GM10847 (cell line): ENCODE results near the gene CDH16.

ENCODE experiments used
- POLR2A ChIP-seq: IDR thresholded peaks from 2 replicates; pipeline ENCODE4 v1.6.1; 2011; ENCODE audit not compliant: insufficient read length; ENCODE audit errors: extremely low read depth

CDH16 gene

DNA sequence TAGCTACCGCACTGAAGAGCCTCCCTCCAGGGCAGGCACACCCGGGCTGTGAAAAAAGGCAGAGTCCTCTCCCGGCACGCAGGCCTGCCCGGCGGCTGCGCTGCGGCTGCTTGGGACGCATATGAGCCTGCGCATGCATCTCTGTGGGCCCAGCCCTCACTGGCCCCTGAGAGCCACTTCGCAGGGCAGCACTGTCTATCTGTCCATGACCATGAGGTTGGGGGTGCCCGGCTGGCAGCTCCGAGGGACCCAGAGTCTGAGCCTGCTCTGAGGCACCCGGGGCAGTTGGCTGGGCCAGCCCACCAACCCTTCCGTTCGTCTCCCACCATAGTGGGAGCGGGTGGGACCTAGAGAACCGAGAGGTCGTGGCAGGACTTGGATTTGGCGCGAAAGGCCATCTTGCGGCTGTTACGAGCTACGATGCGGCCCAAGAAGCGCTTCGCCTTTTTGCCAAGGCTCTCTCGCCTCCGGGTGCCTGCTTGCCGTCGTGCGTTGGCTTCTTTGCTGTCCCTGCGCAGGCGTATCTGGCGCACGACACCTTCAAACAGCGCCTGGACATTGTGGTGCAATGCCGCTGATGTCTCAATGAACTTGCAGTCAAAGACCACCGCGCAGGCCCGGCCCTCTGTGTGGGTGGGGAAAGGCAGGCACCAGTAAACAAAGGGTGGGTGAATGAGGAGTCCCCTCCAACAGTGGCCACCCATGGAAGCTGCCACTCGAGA is 3.2 kb upstream of the CDH16 start:
- no peak for TF ChIP-seq POLR2A

DNA sequence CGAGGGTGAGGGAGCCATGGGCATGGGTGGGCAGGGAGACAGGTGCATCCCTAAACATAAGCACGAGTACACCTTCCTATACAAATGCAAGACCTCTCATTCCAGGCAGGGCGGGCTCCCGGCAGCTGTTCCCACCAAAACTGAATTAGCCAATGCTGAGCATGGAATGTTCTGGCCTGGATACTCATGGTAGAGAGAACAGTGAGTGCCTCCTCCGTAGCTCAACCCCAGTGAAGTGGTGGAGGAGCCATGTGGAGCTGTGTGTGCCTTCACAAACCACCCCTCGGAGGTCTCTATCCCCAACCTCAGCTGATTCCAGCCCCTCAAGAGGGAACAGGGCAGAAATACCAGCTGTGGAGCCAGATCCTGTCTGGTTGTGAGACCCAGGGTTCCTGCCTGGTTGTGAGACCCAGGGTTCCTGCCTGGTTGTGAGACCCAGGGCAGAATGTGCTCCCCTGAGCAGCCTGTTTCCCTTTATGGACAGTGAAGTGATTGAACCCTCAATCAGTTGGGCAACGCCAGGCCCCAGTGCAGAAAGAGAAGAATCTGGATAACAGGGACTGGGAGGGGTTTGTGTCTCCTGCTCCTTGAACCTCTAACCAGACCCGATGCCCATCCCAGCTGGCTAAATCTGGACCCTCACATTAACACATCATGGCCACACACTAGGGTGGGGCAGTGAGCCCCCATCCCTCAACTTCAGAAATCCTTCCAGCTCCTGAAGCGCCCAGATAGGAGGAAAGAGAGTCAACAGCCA is 2.4 kb upstream of the CDH16 start:
- TF ChIP-seq POLR2A, result no peak

DNA sequence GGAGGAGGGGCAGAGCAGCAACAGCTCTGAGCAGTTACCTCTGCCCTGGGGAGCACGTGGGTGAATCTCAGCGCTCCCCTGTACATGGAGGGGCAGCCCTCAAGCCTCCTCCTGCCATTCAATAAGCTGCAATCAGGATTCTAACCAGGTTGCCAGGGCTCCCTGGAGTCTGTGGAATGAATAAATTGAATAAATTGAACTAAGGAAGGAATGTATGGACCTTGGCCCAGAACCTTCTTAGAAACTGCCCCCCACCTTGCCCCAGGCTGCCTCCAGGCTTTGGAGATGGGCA is 1.6 kb upstream of the CDH16 start:
- no peak for TF ChIP-seq POLR2A

DNA sequence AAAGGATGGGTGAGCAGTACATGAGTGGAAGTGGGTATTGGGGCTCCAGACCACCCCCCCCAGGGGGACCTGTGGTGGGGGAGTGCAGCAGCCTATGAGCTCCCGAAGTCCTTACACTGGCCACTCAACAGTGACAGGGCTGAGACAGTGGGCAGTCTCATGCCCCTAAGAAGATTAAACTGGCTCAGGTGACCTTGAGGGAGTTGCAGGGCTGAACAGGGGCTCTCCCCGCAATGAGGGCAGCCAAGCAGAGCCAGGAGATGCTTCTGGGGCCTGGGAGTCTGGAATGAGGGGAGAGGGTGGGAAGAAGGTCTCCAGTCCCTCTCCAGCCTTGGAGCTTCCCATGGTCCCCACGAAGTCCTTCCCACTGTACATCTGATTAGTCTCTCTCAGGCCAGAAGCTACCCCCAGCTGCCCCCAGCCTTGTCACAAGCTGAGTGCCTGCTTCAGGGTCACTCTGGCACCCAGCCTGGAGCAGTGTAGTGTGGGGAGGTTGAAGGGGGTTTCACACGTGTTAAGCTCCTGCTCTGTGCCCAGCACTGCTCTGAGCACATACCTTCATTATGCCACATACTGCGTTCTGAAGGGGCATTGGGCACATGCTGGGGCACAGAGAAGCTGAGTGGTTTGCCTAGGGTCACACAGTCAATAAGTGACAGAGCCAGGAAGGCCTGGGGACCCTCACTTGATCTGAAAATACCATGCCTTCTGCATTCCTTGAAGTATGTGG is 1.0 kb upstream of the CDH16 start:
- no peak for TF ChIP-seq POLR2A

DNA sequence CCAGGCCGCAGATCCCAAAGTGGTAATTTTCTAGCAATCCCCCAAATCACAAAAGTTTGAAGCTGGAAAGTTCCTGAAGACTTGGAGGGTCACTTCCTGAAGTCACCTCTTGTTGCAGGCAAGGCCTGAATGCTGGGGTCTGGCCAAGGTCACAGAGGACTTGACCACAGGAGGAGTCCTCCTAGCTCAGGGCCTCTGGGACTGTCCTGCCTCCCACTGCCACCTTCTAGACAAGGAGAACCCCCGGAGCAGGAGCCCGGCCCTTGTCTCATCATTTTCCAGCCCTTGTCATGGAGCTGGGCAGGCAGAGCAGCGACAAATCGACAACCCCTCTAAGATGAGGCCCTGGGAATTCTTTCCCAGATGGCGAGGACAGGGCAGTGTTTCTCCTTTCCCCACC is 330 bp downstream of the CDH16 start:
- no peak for TF ChIP-seq POLR2A

DNA sequence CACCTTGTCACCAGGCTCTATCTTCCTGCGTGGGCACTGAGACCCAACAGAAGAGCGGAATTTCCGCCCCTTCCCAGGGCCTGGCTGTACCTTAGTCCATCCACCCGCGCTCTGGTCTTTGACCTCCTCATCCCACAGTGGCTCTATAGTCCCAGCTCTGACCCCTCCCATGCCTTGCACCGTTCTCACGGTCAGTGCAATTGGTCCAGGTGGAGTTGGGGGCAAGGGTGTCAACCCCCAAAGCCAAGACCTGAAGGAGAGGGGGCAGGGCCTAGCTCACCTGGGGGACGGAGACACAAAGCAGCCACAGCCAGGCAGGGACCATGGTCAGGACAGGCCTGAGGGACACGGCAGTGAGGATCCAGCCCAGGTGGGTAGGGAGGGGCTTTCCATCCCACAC is 944 bp downstream of the CDH16 start:
- TF ChIP-seq POLR2A, result no peak

DNA sequence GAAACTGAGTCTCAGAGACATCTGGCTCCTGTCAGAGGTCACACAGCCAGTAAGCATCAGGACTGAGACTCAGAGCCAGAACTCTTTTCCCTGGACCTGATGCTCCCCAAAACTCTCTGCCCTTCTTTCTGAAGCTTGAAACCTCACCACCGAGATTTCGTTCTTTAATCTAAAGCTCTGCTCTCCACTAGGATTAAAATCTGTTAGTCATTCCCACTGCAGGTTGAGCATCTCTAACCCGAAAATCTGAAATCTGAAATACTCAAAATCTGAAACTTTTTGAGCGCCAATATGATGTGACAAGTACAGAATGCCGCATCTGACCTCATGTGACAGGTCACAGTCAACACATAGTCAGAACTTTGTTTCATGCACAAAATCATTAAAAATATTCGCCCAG is 2.2 kb downstream of the CDH16 start:
- no peak for TF ChIP-seq POLR2A

DNA sequence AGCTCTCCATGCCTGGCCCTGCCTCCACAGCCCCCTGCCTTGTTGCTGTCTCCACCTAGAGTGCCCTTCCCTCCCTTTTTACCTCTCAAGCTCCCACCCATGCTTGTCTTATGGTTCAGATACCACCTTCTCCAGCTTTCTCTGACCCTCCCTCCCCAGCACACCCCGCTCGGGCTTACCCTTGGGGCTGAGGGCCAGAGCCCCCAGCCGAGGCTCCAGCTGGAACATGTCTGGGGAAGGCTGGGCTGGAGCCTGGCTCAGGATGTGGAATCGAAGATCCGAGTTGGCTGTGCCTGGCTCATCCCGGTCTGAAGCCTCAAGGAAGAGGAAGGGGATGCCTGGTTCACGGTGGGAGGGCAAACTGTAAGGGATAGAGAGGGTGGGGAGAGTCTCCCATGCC is 3.6 kb downstream of the CDH16 start:
- no peak for TF ChIP-seq POLR2A

DNA sequence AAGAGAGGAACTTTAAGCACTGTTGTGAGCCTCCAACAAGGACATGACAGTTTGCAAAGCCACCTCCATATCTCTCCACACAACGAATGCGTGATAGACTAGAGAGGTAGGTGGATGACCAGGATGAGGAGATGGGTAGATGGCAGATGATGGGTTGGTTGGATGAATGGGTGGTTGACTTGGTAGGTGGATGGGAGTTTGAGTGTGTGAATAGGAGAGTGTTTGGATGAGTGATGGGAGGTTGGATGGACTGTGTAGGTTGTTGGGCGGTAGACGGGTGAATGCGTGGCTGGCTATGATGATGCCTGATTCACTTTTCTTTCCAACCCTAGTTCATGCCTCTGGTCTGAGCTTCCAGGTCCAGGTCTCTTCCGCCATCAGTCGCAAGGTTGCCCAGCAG is 4.1 kb downstream of the CDH16 start:
- no peak for TF ChIP-seq POLR2A

DNA sequence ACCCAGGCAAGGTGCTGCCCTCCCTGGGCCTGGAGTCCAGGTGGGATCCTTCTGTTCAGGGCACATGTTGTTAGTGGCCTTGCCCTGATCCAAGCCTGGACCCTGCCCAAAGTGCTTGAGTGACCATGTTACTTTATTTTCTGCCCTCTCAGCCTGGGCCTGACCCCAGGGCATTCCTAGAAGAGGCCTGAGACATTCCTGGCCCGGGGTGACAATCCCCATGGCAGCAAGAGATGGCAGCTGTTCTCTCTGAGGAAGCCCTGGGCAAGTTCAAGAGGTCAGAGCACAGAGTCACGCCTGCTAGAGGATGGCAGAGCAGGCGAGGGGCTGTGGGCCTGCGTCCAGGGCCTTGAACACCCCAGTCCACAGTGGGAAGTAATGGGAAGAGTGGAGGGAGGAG is 5.0 kb downstream of the CDH16 start:
- no peak for TF ChIP-seq POLR2A

DNA sequence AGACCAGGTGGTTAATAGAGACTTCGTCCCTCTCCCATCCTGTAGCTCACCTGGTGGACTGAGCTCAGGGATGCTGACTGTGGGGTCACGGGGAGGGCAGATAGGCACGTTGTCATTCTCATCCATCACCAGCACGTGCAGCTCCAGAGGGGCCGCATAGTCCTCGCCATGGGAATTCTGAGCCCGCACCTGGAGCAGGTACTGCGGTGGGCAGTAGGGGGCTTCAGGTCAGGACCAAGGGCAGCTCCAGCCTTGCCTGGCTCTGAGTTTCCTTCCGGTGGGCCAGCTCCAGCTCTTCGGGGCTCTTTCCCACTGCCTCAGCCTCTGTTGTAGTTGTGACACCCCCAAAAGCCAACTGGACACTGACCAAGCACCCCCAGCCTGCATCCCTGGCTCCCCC is 5.6 kb downstream of the CDH16 start:
- no peak for TF ChIP-seq POLR2A

DNA sequence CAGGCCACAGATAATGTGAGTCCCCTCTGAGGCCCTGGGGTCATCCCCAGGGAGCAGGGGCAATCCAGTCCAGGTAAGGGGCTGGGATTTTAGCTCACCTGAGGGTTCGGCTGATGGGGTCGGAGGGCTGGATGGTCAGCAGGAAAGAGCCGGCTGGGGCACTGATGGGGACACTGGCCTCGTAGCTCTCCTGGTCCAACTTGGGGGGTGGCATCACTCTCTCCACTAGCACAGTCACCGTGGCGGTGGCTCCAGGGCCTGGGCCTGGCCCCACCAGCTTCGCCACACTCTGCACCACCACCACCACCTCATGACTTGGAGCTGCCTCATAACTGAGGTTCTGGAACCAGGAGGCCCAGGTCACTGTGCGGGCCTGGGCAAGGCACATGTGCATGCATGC is 6.9 kb downstream of the CDH16 start:
- TF ChIP-seq POLR2A, result no peak

DNA sequence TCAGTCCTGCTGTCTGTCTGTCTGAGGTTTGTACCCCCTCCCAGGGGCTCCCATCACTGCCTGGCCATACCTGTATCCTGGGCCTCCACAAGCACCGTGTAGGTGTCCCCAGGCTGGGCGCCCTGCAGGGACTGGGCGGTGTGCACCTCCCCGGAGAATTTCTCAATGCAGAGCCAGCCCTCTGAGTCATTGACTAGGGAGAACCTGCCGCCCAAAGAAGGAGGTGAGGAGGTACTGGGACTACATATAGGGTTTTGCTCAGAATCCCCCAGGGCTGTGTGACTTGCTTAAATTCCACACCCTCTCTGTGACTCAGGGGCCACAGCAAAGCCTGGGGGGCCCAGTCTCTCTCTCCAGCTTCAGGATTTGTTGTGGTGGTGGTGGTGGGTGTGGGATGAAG is 7.6 kb downstream of the CDH16 start:
- TF ChIP-seq POLR2A, result no peak

DNA sequence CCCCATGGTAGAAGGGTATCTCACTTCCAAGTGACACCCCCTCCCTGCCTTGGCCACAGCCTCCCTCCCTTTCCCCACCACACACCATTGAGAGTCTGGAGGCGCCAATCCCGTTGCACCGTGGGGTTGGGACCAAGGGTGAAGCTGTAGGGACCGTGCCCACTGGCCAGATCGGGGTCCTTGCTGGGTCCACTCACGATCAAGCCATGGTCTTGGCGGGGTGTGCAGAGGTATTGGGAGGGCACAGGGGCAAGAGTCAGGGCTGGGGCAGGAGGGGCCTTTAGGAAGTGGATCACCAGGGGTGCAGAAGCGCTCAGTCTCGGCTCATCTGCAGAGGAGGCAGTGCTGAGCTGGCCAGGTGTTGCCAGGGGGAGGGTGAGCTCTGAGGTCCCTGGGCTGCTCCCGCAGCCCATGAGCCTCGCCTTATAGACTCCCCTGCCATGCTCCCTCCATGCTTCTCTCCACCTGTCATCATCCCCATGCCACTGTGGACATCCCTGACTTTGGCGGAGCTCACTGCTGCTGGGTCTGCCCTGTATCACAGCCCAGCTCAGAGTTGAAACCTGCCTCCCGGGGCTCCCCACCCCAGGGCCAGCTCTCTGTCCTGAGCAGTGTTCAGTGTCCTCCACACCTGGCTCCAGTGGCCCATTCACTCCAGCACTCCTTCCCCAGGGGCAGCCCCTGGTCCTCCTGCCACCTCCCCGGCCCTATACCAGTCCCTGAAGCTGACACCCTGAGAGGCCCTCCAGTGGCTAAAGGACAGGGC is 8.3 kb downstream of the CDH16 start:
- no peak for TF ChIP-seq POLR2A

DNA sequence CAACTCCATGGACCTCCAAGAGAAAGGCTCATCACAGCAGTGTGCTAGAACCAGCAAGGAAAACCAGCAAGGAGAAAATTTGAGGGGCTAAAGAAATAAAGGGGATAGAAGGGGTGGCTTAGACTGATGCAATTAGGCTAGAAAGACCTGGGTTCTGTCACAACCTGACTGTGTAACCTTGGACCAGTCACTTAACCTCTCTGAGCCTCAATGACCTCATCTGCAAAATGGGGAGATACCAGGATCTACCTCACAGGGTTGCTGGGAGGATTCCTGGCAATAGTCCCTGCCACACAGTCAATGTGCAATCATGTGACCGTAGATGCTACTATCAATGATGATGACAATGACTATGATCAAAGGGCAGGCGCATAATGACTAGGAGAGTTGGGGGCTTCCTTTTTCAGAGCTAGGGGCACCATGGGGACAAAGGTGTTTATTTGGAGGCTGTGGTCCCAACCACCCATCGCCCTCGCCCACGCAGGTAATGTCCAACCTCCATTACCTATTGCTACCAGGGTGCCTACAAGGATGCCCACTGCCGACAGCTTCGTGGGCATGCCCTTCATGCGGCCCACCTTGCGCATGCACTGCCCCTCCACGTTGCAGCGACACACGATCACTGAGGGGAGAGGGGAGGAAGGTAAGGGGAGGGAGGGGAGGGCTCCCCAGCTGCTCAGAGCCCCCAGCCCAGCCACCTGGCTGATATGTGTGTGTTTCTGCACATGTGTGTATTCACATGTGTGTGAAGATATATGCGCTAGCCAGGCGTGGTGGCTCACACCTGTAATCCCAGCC is 9.7 kb downstream of the CDH16 start:
- no peak for TF ChIP-seq POLR2A
